ENCODE data around the gene TJP1. TPM values are rescaled to one million over a fixed set of nuclear protein-coding genes. Genes with fewer than 3 reads are reported as not detected.
"Not testable (repeated sequence)": the region's sequence is repeated elsewhere in the genome, so short reads cannot be mapped to it uniquely, and the experiment has no call there.

Gene TJP1
- polyA plus RNA-seq, 5 donors, result 76.5 to 119 (median 114) TPM

DNA sequence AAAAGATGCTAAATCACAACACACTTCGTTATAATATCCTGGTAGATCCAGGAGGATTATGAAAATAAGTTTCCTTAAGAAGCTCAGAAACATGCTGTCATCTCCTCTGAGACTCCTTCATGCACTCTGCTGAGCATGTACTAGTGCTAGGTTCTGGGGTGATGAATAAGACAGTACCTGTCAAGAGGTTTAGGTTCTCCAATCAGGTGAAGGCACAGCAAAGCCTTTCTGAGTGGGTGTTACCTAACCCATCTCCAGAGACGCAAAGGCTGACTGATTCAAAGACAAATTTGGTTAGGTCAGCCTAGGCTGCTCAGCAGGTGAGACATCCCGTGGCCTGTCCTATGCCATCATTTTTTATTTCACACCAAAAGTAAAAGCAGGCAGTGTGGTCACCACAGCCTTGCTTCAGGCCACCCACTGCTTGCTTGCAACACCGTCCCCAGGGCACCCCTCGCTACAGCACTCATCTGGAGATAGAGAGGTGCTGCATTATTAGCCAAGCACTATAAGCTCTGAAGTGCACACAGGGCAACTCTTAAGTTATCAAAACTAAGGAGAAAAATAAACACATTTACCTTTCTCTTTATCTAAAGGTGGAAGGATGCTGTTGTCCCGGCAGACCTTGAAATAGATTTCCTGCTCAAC lies 117.2 kb downstream of the TJP1 start:
- DNase-seq, result no peak

DNA sequence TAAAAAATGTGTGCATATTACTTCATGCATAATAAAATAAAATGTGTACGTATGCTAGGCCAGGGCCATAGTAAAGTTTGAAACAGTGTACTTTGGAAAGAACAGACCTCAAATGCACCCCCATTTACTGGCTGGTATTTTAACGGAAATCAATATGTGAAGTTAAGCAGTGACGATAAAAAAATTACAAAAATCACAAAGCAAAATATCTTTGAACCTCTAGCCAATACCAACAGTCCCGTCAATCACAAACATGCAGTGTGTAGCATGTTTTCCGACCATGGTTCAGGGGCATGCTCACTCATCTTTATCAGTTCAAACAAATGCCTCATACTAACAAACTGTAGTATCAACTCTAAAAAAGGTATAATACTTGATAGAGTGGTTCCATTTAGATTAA lies 121.1 kb downstream of the TJP1 start:
- no peak for DNase-seq

DNA sequence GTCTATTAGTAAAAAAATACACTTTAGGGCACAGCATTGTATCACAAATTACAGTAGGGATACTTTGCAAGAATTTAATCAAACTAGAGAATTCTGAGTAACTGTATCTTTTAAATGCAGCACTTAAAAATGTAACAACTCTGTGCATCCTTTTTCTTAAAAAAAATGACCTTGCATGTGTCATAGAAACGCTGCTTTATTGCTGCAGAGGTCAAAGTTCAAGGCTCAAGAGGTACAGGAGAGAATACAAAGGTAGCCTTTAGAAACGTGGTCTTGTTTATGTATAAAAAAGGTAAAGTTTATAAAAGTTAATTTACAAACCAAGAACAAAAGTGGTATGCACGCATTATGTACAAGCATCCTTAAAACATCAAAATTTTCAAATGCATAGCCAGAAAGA lies 122.0 kb downstream of the TJP1 start:
- no peak for DNase-seq

DNA sequence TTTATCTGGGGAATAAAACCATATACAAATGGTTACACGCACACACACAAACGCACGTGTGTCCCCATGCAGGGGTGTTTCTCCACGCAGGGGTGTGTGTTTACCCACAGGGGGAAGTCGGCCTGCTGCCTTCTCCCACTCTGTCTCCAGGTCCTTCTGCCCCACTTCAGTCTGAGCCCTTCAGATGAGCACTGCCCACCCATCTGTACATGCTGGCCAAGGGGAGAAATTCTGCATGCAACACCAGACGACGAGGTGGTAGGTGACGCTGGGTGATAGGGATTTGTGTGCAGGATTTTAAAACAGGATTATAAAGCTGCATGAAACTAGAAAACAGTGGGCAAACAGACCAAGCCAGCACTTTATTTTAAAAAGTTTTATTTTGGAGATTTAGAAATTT lies 122.5 kb downstream of the TJP1 start:
- DNase-seq, result no peak

DNA sequence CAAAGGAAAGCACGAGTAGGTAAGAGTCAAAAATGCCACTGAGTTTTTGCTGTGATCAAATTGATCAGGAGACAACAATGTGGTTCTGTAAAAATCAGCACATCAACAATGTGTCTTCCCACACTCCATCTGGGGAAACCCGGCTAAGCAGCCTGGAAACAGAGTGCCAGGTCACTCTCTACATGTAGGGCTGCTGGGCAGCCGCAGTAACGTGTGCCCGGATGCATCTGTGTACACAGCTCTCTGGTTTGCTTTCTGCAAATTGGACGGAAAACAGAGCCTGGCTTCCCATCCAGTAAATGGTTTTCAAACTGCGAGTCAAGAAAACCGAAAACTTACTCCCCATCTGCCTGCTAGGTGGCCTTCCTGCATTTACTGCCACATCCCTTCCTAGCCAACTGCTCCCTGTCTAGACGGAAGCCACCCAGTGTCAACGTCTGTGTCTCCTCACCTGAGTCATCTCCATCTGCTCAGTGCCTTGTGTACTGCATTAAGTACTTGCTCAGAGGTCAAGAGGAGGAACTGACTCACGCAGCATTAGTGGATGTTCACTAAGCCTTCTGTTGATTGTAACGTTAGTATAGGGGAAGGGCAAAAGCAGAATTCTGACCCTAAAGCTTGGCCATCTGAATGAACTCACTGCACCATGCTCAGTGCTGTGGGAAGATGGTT lies 124.1 kb downstream of the TJP1 start:
- DNase-seq, result no peak

DNA sequence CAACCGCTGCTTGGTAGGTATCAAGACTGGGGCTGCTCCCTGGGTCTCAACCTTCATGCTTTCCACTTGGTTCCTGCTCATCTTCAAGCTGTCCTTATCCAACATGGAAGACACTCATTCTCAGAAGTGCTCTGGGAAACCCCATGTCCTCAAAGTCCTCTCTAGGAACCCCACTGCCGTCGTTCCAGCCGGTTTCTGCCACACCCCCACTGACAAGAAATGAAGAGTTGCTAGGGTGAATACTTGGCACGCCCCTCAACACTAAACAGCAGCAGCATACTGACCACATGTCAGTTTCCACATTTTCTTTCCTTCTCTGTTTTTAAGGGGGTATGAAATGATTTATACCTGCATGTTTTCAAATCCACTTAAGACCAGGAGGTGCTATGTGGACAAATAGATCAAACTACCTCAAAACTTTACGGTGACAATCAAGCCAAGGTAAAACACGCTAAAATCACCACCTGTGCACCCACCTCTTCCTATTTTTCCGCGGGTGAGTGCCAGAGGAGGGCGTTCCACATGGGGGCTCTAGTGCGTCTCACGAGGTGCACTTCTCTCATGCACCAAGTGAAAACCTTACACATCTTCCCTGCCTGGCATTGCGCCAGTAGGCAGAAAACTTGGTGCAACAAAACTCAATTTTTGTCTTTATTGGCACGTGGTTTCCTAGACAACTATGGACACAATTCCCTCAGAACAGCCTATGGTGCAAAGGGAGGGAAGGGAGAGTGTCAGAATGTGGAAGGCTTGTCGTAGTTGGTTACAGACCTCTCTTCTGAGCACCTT lies 125.1 kb downstream of the TJP1 start:
- DNase-seq, result no peak

DNA sequence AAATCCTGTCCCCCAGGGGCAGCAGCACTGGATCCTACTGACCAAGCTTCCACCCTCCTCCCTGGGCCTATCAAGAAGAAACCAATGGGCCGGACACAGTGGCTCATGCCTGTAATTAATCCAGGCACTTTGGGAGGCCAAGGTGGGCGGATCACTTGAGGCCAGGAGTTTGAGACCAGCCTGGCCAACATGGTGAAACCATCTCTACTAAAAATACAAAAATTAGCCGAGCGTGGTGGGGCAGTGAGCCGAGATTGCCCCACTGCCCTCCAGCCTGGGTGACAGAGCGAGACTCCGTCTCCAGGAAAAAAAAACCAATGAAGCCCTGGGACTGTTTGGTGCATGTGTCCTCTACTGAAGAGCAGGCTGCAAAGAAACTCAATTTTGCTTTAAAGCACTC lies 125.8 kb downstream of the TJP1 start:
- DNase-seq, result not testable (repeated sequence)

DNA sequence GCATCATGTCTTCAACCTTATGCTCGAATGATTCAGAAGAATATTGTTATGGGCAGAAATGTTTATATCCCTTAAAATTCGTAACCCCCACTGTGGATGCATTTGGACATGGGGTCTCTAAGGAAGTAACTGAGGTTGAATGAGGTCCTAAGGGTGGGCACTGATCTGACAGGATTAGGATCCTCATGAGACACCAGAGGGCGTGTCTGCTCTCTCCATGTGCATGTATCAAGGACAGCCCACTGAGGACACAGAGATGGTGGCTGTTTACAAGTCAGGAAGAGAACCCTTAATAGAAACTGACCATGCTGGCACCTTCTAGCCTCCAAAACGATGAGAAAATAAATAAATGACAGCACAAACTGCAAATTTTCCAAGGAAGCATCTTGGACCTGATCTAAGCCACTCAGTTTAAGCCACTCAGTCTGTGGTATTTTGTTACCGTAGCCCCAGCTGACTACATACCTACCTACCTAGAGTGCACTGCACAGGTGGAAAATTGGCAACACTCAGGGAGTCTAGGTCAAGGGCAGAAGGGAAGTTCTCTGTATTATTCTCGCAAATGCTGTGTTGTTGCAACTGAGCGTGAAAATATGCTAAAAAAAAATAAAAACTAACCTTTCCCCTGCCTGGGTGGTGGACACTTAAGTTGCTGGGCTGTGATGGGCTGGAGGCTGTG lies 126.6 kb downstream of the TJP1 start:
- no peak for DNase-seq

DNA sequence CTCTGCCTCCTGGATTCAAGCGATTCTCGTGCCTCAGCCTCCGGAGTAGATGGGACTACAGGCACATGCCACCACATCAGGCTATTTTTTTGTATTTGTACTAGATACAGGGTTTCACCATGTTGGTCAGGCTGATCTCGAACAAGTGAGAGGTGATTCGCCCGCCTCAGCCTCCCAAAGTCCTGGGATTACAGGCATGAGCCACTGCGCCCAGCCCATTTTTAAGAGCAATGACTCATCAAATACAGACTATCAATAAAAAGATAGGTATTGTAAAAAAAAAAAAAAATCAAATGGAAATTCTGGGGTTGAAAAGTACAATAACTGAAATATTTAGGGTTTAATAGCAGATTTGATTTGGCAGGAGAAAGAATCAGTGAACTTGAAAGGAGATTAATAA lies 129.0 kb downstream of the TJP1 start:
- DNase-seq, result no peak

DNA sequence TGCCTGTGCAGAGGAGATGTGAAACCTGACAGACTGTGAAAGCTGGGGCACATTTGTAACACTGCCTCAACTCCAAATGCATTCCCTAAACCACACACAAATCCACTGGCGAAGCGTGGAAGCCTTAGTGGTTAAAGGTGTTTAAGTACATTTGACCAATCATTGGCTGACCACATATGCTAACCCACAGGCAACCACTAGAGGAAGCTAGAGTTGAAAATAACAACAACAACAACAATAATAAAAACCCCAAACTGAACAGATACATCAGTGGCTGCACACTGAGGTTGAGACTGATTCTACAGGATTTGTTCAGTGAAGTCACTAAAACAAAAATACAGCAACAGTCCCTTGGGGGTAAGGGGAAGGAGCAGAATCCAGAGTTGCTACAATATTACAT lies 129.7 kb downstream of the TJP1 start:
- DNase-seq, result no peak

DNA sequence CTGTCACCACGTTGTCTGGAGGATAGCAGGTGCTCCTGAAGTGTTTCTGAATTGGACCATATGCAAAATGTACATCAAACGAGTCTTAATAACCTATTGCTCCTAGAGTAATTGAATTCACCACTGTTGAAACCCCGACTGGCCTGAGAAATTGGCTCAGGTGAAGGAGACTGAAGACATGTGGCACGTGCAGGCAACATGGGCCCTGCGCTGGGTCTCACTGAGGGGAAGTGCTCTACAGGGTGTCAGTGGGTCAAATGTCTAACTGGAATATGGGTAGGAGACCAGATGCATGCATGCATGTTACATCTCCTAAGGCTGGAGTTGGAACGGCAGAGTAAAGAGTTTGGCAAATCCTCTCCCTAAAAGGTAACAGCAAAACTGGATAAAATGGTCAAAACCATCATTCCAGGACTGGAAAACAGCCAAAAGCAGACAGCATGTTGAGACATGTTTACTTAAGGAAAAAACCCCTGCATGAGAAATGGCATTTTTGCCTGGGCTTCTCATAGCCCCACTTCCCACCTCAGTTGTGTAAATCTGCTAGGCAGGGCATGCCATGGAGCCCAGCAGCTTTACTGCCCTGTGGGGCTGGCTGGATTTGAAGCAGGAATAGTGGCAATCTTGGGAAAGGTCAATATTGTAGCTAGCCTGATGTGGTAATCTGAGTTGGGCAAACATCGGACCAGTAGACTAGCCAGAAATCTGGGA lies 131.3 kb downstream of the TJP1 start:
- DNase-seq, result no peak

DNA sequence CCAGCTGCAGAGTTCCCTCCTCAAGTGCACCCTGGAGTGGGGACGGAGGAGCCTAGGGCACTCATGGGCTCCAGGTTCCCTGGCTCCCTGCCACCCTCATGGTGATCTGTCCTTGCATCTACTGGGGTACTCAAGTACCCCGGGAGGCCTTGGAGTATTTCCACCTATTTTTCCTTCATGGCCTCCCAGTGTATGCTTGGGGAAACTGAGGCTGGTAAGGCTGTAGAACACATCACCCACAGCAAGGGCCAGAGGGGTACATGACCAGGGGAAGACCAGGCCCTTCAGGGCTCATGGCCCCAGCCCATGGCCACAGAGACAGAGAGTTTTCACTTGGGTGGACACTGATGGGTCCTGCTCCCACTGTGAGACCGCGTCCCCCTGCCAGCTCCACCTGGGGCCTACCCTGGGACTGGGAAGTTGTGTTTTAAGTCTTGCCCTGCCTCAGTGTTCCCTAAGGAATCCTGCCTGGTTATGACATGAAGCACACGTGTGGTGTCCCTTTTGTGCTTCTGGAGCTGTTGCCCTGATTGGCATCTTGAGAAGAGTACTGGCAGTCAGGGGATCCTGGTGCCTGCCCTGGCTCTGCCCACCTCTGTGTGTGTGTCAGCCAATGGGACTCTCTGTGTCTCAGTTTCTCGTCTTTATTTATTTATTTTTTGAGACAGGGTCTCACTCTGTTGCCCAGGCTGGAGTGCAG lies 132.8 kb downstream of the TJP1 start:
- DNase-seq, result no peak

DNA sequence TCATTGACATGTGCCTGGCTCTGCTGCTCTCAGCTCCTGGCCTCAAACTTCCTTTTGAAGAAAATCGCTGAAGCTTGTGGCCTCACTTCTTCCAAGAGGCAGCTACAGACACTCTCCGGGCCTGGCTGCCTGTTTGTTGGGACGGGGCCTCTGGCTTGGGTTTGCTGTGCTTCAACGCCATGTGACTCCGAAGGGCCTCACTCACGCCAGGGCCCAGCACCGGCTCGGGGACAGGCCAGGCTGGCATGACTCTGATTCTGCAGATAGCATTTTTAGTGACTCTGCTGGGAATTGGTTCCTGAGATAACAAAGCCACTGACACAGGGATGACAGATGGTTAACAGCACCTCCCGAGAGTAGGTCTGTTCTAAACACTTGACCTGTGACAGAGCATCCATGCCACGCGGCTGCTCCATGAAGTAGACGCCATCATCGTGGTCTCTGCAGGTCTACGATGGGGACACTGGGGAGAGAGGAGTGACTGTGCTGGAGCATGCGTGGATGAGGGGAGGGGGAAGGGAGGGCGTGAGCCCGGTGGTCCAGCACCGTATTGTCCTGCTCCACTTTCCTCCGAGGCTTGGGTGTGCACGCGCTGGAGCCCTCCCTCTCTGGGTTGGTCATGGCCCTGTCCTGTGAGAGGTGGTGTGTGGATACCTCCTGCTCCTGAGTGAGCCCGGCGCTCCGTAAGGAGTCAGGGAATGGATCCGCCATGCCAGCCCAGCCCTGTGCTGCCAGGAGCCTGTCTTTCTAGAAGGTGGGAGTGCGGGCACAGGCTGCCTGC lies 133.6 kb downstream of the TJP1 start:
- no peak for DNase-seq

DNA sequence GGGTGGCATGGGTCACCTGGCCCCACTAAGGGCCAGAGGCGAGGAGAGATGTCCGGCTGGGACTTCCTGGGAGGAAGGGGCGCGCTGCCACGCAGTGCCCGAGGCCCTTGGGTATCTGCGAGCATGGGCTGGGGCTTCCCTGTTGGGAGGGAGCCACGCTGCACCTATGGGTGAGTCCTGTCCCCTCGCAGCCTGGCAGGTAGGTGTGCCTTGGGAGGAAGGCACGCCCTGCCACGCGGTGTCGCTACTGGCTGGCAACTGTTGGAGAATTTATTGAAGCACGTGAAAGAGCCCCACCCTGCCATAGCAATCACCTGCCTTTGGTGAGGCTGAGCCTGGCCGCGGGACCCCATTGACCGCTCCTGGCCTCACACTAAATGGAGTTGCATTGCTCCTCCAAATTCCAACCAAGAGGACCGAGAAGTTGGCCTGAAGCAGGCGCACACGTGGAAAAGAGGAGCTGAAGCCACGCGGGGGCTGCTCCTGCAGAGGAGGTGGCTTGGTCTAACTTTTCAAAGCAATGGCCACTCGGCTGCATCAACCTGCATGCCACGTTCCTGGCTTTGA lies 134.2 kb downstream of the TJP1 start:
- no peak for DNase-seq

DNA sequence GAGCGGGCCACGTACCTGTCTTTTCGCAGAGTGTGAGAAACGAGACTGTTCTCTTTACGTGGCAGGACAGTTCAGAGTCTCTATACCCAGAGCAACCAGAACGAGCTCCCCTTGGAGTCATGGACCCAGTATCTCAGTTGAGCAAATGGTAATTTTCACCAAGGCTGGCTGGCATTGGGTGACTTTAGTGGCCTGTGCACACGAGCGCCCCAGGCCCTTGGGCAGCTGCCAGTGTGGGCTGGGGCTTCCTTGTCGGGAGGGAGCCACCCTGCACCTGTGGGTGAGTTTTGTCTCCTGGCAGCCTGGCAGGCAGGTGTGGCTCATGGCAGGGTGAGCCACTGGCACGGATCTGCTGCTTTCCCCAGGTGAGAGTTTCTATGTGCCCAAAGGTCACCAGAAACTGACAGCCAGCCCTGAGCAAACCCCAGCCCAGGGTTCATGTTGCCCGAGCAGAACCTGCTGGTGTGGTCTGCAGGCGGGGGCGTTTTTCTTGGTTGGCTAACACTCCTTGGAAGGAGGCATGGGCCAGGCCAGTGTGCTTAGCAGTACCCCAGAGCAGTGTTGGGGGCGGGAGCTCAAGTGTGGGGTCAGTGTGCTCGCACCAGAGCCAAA lies 135.0 kb downstream of the TJP1 start:
- DNase-seq, result no peak

DNA sequence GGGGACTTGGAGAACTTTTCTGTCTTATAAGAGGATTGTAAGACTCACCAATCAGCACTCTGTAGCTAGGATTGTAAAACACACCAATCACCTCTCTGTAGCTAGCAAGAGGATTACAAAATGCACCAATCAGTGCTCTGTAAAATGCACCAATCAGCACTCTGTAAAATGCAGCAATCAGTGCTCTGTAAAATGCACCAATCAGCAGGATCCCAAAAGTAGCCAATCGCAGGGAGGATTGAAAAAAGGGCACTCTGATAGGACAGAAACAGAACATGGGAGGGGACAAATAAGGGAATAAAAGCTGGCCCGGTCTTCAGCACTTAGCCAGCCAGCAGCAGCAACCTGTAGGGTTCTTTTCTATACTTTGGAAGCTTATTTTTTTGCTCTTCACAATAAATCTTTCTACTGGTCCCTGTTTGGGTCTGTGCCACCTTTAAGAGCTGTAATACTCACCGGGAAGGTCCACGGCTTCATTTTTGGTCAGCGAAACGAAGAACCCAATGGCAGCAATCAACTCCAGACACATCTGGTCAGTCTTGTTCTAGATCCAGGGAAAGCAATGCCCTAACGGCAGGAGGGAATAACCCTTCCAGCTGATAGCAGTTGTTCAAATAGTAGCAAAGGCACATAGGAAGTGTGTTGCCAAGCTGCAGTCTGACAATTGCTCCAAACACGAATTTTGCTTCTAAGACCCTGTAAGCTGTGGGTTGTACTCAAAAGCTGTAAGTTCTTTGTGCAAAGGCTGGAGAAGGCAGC lies 135.6 kb downstream of the TJP1 start:
- no peak for DNase-seq

DNA sequence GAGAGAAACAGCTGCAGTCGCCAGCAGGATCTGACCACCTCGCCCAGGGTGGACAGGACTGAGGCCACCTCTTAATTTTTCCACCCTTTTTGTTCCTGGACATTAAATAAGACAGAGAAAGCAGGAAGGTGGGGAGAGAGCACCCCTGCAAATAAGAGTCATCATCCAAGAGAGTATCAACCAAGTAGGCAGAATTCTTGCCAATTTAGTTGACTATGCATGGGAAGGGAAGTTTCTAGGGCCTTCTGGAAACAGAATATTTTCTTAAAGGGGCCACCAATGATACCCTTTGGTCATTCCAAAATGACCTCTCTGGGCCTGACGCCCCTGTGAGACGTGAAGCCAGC lies 136.2 kb downstream of the TJP1 start:
- no peak for DNase-seq

DNA sequence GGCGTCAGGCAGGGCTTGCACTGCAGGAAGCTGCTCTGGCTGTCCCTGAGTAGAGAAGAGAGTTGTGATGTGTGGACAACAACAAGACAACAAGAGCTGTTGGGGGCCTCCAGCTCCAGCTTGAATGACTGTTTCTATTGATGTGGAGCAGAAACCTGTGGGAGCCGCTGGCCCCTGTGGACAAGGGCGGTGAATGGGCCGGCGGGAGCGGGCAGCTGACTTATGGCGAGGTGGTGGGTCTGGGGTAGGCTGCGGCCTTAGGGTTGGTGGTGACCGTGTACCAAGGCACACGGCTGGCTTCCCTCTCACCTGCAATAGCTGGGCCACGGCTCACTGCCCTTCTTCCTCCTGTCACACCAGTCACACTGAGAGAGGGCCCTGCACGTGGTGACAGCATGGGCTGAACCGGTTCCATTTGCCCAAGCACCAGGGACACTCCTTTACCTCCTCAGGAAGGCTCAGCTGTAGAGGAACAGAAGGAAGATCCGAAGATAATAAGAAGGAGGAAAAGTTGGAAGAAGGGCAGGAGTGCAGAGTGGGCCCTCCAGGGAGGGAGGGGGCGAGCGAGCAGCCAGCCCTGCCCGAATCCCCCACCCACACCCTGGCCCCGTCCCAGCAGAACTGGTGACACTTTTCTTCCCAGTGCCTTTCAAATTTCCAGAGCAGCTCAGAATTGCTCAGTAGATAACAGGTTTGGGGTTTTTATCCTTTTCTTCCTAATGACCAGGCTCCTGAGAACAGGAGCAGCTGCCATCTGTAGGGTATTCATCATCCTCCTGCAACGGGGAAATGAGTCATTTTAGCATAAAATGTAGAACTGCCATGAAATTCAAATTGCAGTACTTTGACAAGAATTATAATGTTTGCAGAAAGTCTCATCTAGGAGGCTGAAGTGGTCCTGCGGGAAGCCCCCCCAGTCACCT lies 136.9 kb downstream of the TJP1 start:
- no peak for DNase-seq

All from right lung (tissue), 5 donors.